Body of pancreas (tissue), 4 donors: Measurements from ENCODE around the gene DAPK3. TPM values are rescaled to one million over a fixed set of nuclear protein-coding genes. Genes with fewer than 3 reads are reported as not detected.

Experiments
- ATAC-seq: fragments of 150-250 bp; one replicate; pipeline ENCODE4 v1.9.1; 2016
- DNase-seq, 4 donors: peaks; one replicate each; pipeline ENCODE4 v3.0.0-alpha.2; 2019
- H3K27ac ChIP-seq, 4 donors: fragments of 200-600 bp; sonication (generic); 1 replicate in 3 of 4; 2 replicates in 1 of 4; pipeline versions ENCODE4 v1.5.1 to v1.6.1; 2016 to 2019; ENCODE audit warnings: mild to moderate bottlenecking in 1 of 4, mixed read lengths in 1 of 4, moderate library complexity in 1 of 4
- H3K27me3 ChIP-seq, 2 donors: fragments of 200-600 bp; sonication (generic); one replicate each; pipeline ENCODE4 v1.6.0; 2016; ENCODE audit warnings: mild to moderate bottlenecking in 1 of 2
- H3K36me3 ChIP-seq, 2 donors: fragments of 200-600 bp; sonication (generic); replicated peaks in 1 of 2; 2 replicates each; pipeline ENCODE4 v1.5.1; 2016; ENCODE audit warnings: low read depth in 2 of 2; ENCODE audit not compliant: insufficient read depth in 1 of 2
- H3K4me1 ChIP-seq: fragments of 200-600 bp; sonication (generic); one replicate; pipeline ENCODE4 v1.6.0; 2016
- H3K4me3 ChIP-seq, 2 donors: fragments of 200-600 bp; sonication (generic); 1 replicate in 1 of 2; 2 replicates in 1 of 2; pipeline ENCODE4 v1.5.1; 2016 to 2019
- H3K9me3 ChIP-seq, 3 donors: fragments of 200-600 bp; sonication (generic); 1 replicate in 2 of 3; 2 replicates in 1 of 3; pipeline ENCODE4 v1.5.1; 2016
- POLR2A ChIP-seq, 3 donors: fragments of 450-650 bp; IDR thresholded peaks; one replicate each; pipeline ENCODE4 v1.6.1; 2016; ENCODE audit warnings: antibody characterized with exemption in 3 of 3, mild to moderate bottlenecking in 2 of 3
- WGBS, 2 donors: methylation state at CpG; one replicate each; pipeline ENCODE4 v1.1.5; 2017; 5-methylcytosine and 5-hydroxymethylcytosine counted together
- intact Hi-C: fragments of 100-400 bp; cut with DNase I; formaldehyde crosslinking; loops from one replicate; pipeline ENCODE4 v1.15.1; 2023
- total RNA-seq, 2 donors: library from RNA; depleted of rRNA; stranded (reverse); fragments of >200 nt; gene quantifications; one replicate each; pipeline ENCODE4 v1.1.0, GENCODE V29; 2016
- TF ChIP-seq, protein P1 (sequence below), 7 experiments: fragments of 450-650 bp in 4 of 7; fragments of 200-600 bp in 3 of 7; sonication (generic) in 3 of 7; IDR thresholded peaks; one replicate each; pipeline ENCODE4 v1.5.1; 2016 to 2019; ENCODE audit warnings: antibody characterized with exemption in 7 of 7

DAPK3 gene
- total RNA-seq, 2 donors from 2014 or later, result 44.5 to 47.7 TPM

DNA sequence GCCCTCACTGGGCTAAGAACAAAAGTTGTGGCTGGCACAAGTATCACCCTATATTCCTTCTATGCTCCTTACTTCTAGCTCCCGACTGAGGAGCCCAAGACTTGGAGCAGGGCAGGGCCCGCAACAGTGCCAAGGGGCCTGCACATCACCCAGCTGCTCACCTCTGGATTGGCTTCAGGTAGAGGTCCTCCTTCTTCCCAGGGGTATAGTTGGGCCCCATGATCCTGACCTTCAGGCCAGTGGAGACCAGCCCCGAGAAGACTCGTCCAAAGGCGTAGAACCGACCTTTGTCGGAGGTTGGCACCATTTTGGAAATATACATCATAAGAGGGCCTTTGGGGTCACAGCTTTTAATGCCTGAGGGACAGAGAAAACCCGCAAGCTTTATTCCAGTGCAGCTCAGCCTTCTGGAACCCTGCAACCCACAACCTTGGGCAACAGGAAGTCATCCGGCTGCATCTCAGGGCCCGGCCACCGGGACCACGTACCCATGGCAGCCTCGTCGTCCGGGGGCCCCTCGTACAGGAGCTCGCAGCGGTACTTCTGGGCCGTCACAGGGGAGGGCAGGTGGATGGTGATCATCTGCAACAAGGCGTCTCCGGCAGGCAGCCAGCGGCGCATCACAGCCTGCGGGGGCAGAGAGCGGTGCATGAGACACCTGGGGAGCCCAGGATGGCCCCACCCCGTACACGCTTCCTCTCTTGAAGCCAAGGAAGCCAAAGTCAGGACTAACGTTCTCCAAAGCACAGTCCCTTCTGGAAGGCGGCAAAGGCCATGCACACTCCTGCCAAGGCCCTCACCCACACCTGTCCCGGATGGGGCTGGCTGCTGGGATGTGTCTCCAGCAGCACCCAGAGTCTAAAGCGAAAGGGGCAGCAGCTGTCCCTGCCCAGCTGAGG lies 9.7 kb upstream of the DAPK3 start:
- no peak for ATAC-seq
- intact Hi-C loops, result no loop called here
- H3K4me3 ChIP-seq, result no peak overlapping the region
- H3K36me3 ChIP-seq, result peaks cover 42 to 70% of the 10 kb centered on the region in 2 donors
- DNase-seq, result peak in 2 of 4 donors; percentile 13 to 17
- no peaks in the 10 kb centered on the region for H3K9me3 ChIP-seq
- H3K27ac ChIP-seq, result no peak overlapping the region
- H3K27me3 ChIP-seq, result no peaks in the 10 kb centered on the region
- peaks cover 31% of the 10 kb centered on the region for H3K4me1 ChIP-seq
- TF ChIP-seq, protein P1, sequence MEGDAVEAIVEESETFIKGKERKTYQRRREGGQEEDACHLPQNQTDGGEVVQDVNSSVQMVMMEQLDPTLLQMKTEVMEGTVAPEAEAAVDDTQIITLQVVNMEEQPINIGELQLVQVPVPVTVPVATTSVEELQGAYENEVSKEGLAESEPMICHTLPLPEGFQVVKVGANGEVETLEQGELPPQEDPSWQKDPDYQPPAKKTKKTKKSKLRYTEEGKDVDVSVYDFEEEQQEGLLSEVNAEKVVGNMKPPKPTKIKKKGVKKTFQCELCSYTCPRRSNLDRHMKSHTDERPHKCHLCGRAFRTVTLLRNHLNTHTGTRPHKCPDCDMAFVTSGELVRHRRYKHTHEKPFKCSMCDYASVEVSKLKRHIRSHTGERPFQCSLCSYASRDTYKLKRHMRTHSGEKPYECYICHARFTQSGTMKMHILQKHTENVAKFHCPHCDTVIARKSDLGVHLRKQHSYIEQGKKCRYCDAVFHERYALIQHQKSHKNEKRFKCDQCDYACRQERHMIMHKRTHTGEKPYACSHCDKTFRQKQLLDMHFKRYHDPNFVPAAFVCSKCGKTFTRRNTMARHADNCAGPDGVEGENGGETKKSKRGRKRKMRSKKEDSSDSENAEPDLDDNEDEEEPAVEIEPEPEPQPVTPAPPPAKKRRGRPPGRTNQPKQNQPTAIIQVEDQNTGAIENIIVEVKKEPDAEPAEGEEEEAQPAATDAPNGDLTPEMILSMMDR (IDR thresholded peaks at IDR 0.05), result no peak
- no peak for TF ChIP-seq POLR2A (IDR thresholded peaks at IDR 0.05)
- WGBS, 2 donors, result 82 to 92% methylated on average over 7 to 30 of the region's 31 CpGs

DNA sequence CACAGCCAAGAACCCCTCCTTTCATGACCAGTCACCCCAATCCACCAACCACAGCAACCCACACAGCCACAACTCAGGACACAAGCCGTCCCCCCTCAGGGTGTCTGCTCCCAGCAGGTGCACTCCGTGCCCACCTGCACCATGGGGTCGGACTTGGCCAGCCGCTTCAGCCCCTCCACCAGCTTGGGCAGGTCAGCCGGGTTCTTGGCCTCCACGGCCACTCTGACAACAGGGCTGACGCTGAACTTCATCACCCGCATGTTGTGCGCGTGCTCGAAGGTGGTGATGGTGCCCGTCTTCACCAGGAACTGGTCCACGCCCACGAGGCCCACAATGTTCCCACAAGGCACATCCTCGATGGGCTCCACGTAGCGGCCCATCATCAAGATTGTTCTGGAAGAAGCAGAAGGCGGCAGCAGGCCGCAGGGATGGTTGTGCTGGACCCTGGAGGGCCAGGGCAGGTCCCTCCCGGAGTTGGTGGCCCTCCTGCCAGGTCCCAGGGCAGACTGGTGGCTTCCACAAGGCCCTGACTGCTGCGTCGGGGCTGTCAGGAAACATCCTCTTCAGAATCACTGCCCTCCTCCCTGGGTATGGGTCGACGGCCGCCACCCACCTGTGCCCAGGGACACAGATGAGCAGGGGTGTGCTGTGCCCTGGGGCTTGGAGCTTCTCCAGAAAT lies 8.9 kb upstream of the DAPK3 start:
- WGBS, 2 donors, result 87 to 96% methylated on average over 9 to 25 of the region's 25 CpGs
- H3K36me3 ChIP-seq, result peaks cover 42 to 71% of the 10 kb centered on the region in 2 donors
- TF ChIP-seq, protein P1 (IDR thresholded peaks at IDR 0.05), result no peak
- TF ChIP-seq POLR2A (IDR thresholded peaks at IDR 0.05), result no peak
- no peak overlapping the region for H3K4me3 ChIP-seq
- no peaks in the 10 kb centered on the region for H3K27me3 ChIP-seq
- ATAC-seq, result no peak
- no peaks in the 10 kb centered on the region for H3K9me3 ChIP-seq
- intact Hi-C loops, result no loop called here
- no peak overlapping the region for H3K27ac ChIP-seq
- peak in 1 of 4 donors; percentile 16 for DNase-seq
- H3K4me1 ChIP-seq, result peaks cover 29% of the 10 kb centered on the region

DNA sequence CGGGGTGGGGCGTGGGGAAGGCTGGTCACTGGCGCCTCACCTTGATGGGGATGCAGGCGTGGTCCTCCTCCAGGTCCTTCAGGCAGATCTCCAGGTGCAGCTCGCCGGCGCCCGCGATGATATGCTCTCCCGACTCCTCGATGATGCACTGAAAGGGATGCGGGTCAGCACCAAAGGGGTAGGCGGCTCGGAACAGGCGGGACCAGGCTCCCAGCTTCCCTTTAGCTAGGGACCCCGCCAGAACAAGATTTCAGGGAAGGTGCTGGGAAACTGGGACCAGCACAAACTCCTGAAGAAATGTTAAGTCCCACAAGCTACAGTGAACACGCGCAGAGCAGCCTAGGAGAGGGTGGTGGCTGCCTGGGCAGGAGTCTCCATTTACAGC lies 8.4 kb upstream of the DAPK3 start:
- Histone ChIP-seq H3K36me3 (peaks cover 42 to 71% of the 10 kb centered on the region in 2 donors), H3K27me3 (no peaks in the 10 kb centered on the region), H3K27ac (no peak overlapping the region), H3K4me1 (peaks cover 26% of the 10 kb centered on the region), H3K4me3 (no peak overlapping the region), H3K9me3 (no peaks in the 10 kb centered on the region)
- DNase-seq, result peak in 1 of 4 donors; percentile 19
- WGBS, 2 donors, result 88 to 91% methylated on average over 17 to 18 of the region's 18 CpGs
- intact Hi-C loops, result no loop called here
- no peak for TF ChIP-seq POLR2A (IDR thresholded peaks at IDR 0.05)
- TF ChIP-seq, protein P1 (IDR thresholded peaks at IDR 0.05), result no peak
- ATAC-seq, result no peak

DNA sequence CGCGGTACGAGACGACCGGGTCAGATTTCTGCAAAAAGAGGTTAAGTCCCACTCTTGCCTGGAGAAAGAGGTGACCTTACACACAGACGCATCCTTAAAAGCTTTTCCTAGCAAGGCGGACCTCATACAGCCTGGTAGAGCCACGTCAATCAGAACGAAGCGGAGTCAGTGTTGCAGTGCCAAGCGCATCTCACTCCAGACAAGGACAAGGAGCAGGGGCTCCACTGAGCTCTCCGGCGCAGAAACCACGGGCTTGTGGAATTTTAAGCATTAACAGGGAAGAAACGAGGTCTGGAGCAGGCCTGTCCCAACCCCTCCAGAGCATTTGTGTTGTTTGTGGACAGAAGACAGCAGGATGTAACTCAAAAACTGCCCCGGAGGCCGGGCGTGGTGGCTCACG lies 7.2 kb upstream of the DAPK3 start:
- intact Hi-C loops, result no loop called here
- TF ChIP-seq, protein P1 (IDR thresholded peaks at IDR 0.05), result no peak
- TF ChIP-seq POLR2A (IDR thresholded peaks at IDR 0.05), result no peak
- Histone ChIP-seq H3K4me1 (peaks cover 15% of the 10 kb centered on the region), H3K27me3 (no peaks in the 10 kb centered on the region), H3K36me3 (peaks cover 42 to 68% of the 10 kb centered on the region in 2 donors), H3K27ac (no peak overlapping the region), H3K9me3 (no peaks in the 10 kb centered on the region), H3K4me3 (no peak overlapping the region)
- no peak for ATAC-seq
- WGBS, 2 donors, result 88 to 92% methylated on average over 19 of the region's 19 CpGs
- DNase-seq, result no peak
